ENCODE measurements around the gene KANSL1L. TPM values are rescaled to one million over a fixed set of nuclear protein-coding genes. Genes with fewer than 3 reads are reported as not detected.
A peak's percentile ranks its signal among the peaks of the same experiment; 100 is the strongest.

Gene KANSL1L
- total RNA-seq, 6 donors from 2014 or later, result 26.7 to 164 (median 46.7) TPM

- WGBS, 2 donors, result 95 to 96% methylated on average over 2 of the region's 2 CpGs
- no peak for DNase-seq
- ATAC-seq (ENCODE audit: low FRiP score in 2 of 2), result peak in 1 of 2 donors; percentile 65
Observed at GRCh38 chr2:209977386-209978239, 193.6 kb downstream of the KANSL1L start.

GRCh38 chr2:209976698-209977385 is 194.4 kb downstream of the KANSL1L start:
- no peak for ATAC-seq (ENCODE audit: low FRiP score in 2 of 2)
- 85 to 87% methylated on average over 9 of the region's 9 CpGs for WGBS, 2 donors
- TF ChIP-seq POLR2A (IDR thresholded peaks at IDR 0.05) (no peak), POLR2AphosphoS5 (IDR thresholded peaks at IDR 0.05) (no peak), CTCF (IDR thresholded peaks at IDR 0.05) (no peak), EP300 (IDR thresholded peaks at IDR 0.05) (no peak)

More at GRCh38 chr2:209977386-209978239, 193.6 kb downstream of the KANSL1L start:
- no peaks in the 10 kb centered on the region for H3K4me1 ChIP-seq
- peak; percentile 26 to 61 (median 48) for TF ChIP-seq CTCF (IDR thresholded peaks at IDR 0.05)
- no peak for TF ChIP-seq POLR2A (IDR thresholded peaks at IDR 0.05)
- H3K4me3 ChIP-seq, result no peak overlapping the region
- no peaks in the 10 kb centered on the region for H3K36me3 ChIP-seq
- H3K27ac ChIP-seq, result no peak overlapping the region
- H3K27me3 ChIP-seq, result no peaks in the 10 kb centered on the region
- no peaks in the 10 kb centered on the region for H3K9me3 ChIP-seq

GRCh38 chr2:209974576-209974975 is 196.6 kb downstream of the KANSL1L start:
- no peak overlapping the region for H3K27ac ChIP-seq
- TF ChIP-seq POLR2A (IDR thresholded peaks at IDR 0.05) (no peak), CTCF (IDR thresholded peaks at IDR 0.05) (no peak), EP300 (IDR thresholded peaks at IDR 0.05) (no peak), POLR2AphosphoS5 (IDR thresholded peaks at IDR 0.05) (no peak)
- no peak overlapping the region for H3K4me3 ChIP-seq
- ATAC-seq (ENCODE audit: low FRiP score in 2 of 2), result no peak
- DNase-seq, result no peak
- no peaks in the 10 kb centered on the region for H3K27me3 ChIP-seq
- H3K9me3 ChIP-seq, result no peaks in the 10 kb centered on the region
- no peaks in the 10 kb centered on the region for H3K36me3 ChIP-seq
- WGBS, 2 donors, result 48 to 61% methylated on average over 1 of the region's 1 CpG
- H3K4me1 ChIP-seq, result no peaks in the 10 kb centered on the region

More at GRCh38 chr2:209976698-209977385, 194.4 kb downstream of the KANSL1L start:
- Histone ChIP-seq H3K27ac (no peak overlapping the region), H3K4me3 (no peak overlapping the region), H3K36me3 (no peaks in the 10 kb centered on the region), H3K9me3 (no peaks in the 10 kb centered on the region), H3K27me3 (no peaks in the 10 kb centered on the region), H3K4me1 (no peaks in the 10 kb centered on the region)
- DNase-seq, result no peak

- Histone ChIP-seq H3K27me3 (no peaks in the 10 kb centered on the region), H3K36me3 (no peaks in the 10 kb centered on the region), H3K9me3 (no peaks in the 10 kb centered on the region), H3K4me1 (no peaks in the 10 kb centered on the region), H3K27ac (no peak overlapping the region), H3K4me3 (no peak overlapping the region)
- TF ChIP-seq EP300 (IDR thresholded peaks at IDR 0.05), result no peak
- no peak for TF ChIP-seq POLR2AphosphoS5 (IDR thresholded peaks at IDR 0.05)
- no peak for TF ChIP-seq POLR2A (IDR thresholded peaks at IDR 0.05)
- no peak for TF ChIP-seq CTCF (IDR thresholded peaks at IDR 0.05)
- WGBS, 2 donors, result 0 to 4% methylated on average over 1 of the region's 1 CpG
- ATAC-seq (ENCODE audit: low FRiP score in 2 of 2) (no peak), DNase-seq (no peak)
Observed at GRCh38 chr2:209973328-209973727, 197.9 kb downstream of the KANSL1L start.

Other genes with a start within 250 kb of the KANSL1L start
- gene RPE, start 168.8 kb downstream of the KANSL1L start, total RNA-seq, result 10 to 100 TPM; 15.7 to 46.0 (median 34.2) TPM
- gene ACADL, start 54.0 kb upstream of the KANSL1L start, total RNA-seq, result 100 to 1,000 TPM in 2 of 6 donors, 10 to 100 TPM in 4; 20.1 to 131 (median 55.2) TPM
- gene MYL1, start 143.8 kb upstream of the KANSL1L start, total RNA-seq, result not detected